Measurements from ENCODE around the gene QARS1.
A peak's percentile ranks its signal among the peaks of the same experiment; 100 is the strongest.

The QARS1 gene

GRCh38 chr3:49104427-49105291 is at the start of gene QARS1:
Gene QARS1 (minus strand): TSS chr3:49104757. CDS start chr3:49104733, 24 bp downstream.
- peak; percentile 97 for DNase-seq

GRCh38 chr3:49153349-49153912 is 48.9 kb upstream of the QARS1 start:
- no peak for DNase-seq

GRCh38 chr3:49151610-49152009 is 47.1 kb upstream of the QARS1 start:
- DNase-seq = no peak

GRCh38 chr3:49148159-49148558 is 43.6 kb upstream of the QARS1 start:
- DNase-seq = no peak

GRCh38 chr3:49140080-49140479 is 35.5 kb upstream of the QARS1 start:
- no peak for DNase-seq

GRCh38 chr3:49135499-49135898 is 30.9 kb upstream of the QARS1 start:
- no peak for DNase-seq

GRCh38 chr3:49134471-49135265 is 30.1 kb upstream of the QARS1 start:
- DNase-seq = no peak

- peak; percentile 93 for DNase-seq
Observed at GRCh38 chr3:49133226-49133951, 28.8 kb upstream of the QARS1 start.

GRCh38 chr3:49132437-49133225 is 28.1 kb upstream of the QARS1 start, which contains the start of gene LAMB2:
Gene LAMB2 (minus strand): TSS chr3:49133050. CDS start chr3:49132867, 183 bp downstream.
- peak; percentile 85 for DNase-seq

- DNase-seq = no peak
Observed at GRCh38 chr3:49132073-49132436, 27.5 kb upstream of the QARS1 start.

- no peak for DNase-seq
Observed at GRCh38 chr3:49131576-49131975, 27.0 kb upstream of the QARS1 start.

- no peak for DNase-seq
Observed at GRCh38 chr3:49131040-49131439, 26.5 kb upstream of the QARS1 start.

- DNase-seq = no peak
Observed at GRCh38 chr3:49124991-49125670, 20.6 kb upstream of the QARS1 start.

- DNase-seq = no peak
Observed at GRCh38 chr3:49124203-49124602, 19.6 kb upstream of the QARS1 start.

GRCh38 chr3:49123687-49124086 is 19.1 kb upstream of the QARS1 start:
- DNase-seq = no peak

GRCh38 chr3:49122886-49123545 is 18.5 kb upstream of the QARS1 start:
- no peak for DNase-seq

GRCh38 chr3:49122451-49122850 is 17.9 kb upstream of the QARS1 start:
- no peak for DNase-seq

GRCh38 chr3:49122022-49122421 is 17.5 kb upstream of the QARS1 start:
- DNase-seq = no peak

GRCh38 chr3:49121132-49121736 is 16.7 kb upstream of the QARS1 start:
- DNase-seq = no peak

- DNase-seq = peak; percentile 95
Observed at GRCh38 chr3:49120438-49121131, 16.0 kb upstream of the QARS1 start, which contains the start of gene USP19. Gene USP19 (minus strand): TSS chr3:49120823. CDS start chr3:49119145, 1,678 bp downstream.

Measured in right hindlimb (tissue), 1 donor.